ENCODE data around the gene ADAMTSL2. TPM values are rescaled to one million over a fixed set of nuclear protein-coding genes. Genes with fewer than 3 reads are reported as not detected.
"Not testable (repeated sequence)": the region's sequence is repeated elsewhere in the genome, so short reads cannot be mapped to it uniquely, and the experiment has no call there.

ADAMTSL2 gene
- total RNA-seq, 1 donor from 2014 or later: 17.4 TPM

DNA sequence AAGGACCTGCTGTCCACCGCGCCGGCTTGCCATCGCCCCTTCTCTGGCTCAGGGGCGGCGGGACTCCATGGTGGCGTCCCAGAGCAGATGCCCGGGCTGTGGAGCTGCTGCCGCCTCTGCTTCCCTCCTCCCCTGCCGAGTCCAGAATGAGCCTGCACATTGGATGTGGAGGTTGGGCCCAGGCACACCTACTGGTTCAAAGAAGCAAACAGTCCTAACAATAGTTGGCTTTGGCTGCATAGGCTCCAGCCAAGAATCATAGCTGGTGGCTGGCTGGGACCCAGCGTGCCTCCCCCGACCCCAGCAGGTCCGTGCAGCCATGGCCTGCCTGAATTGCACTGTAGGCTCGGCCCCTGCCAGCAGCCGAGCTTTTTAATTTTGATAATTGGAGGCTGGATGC is 25.8 kb downstream of the ADAMTSL2 start:
- H3K27me3 ChIP-seq: no peaks in the 10 kb centered on the region
- H3K4me1 ChIP-seq: peaks cover 34% of the 10 kb centered on the region
- intact Hi-C loops (cut with DNase I): no loop called here
- TF ChIP-seq, protein P1, sequence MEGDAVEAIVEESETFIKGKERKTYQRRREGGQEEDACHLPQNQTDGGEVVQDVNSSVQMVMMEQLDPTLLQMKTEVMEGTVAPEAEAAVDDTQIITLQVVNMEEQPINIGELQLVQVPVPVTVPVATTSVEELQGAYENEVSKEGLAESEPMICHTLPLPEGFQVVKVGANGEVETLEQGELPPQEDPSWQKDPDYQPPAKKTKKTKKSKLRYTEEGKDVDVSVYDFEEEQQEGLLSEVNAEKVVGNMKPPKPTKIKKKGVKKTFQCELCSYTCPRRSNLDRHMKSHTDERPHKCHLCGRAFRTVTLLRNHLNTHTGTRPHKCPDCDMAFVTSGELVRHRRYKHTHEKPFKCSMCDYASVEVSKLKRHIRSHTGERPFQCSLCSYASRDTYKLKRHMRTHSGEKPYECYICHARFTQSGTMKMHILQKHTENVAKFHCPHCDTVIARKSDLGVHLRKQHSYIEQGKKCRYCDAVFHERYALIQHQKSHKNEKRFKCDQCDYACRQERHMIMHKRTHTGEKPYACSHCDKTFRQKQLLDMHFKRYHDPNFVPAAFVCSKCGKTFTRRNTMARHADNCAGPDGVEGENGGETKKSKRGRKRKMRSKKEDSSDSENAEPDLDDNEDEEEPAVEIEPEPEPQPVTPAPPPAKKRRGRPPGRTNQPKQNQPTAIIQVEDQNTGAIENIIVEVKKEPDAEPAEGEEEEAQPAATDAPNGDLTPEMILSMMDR (IDR thresholded peaks at IDR 0.05): no peak
- no peak overlapping the region for H3K4me3 ChIP-seq
- ATAC-seq: no peak
- DNase-seq: no peak
- peaks cover 7% of the 10 kb centered on the region for H3K36me3 ChIP-seq
- H3K9me3 ChIP-seq: no peaks in the 10 kb centered on the region
- no peak overlapping the region for H3K27ac ChIP-seq

DNA sequence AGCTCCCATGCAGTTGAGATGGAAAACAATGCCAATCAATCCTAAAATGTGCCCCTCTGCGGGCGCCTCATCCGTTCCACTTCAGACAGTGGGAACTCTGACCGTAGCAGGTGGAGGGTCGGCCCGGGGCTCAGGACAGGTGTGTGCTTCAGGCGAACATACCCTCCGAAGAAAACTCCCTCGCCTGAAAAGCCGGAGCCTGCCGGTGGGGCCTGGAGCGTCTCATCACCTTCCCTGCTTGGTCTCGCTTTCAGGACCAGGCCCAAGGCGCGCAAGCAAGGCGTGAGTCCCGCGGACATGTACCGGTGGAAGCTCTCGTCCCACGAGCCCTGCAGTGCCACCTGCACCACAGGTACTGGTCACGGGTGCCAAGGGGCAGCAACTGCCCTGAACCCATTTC is 26.4 kb downstream of the ADAMTSL2 start:
- H3K9me3 ChIP-seq: no peaks in the 10 kb centered on the region
- TF ChIP-seq, protein P1 (IDR thresholded peaks at IDR 0.05): no peak
- intact Hi-C loops (cut with DNase I): no loop called here
- ATAC-seq: no peak
- H3K27ac ChIP-seq: no peak overlapping the region
- H3K27me3 ChIP-seq: no peaks in the 10 kb centered on the region
- no peak for DNase-seq
- peaks cover 34% of the 10 kb centered on the region for H3K4me1 ChIP-seq
- H3K36me3 ChIP-seq: peaks cover under 1% of the 10 kb centered on the region
- no peak overlapping the region for H3K4me3 ChIP-seq

DNA sequence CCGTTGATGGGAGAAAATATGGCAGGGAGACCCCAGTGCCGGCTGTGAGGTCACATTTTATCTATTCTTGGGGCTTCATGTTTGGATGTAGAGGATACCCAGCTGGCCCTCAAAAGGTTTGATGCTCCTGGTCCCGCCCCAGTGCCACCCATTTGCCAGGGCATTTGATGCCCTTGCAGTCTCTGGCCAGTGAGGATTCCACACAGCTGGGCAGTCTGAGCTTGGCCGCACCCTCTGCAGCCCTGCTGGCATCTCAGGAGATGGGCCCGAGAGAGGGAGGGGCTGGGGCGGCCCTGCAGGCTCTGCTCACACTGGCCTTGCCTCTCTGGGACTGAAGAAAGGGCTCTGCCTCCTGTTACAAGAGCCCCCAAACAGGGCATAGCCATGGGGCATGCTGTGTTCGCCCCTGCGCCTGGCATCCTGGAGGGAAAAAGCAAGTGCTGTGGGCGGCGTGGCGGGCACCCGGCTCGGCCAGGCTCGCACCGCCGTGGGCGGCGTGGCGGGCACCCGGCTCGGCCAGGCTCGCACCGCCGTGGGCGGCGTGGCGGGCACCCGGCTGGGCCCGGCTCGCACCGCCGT is 27.6 kb downstream of the ADAMTSL2 start:
- H3K4me1 ChIP-seq: peaks cover 34% of the 10 kb centered on the region
- no peak overlapping the region for H3K4me3 ChIP-seq
- H3K36me3 ChIP-seq: no peaks in the 10 kb centered on the region
- TF ChIP-seq, protein P1 (IDR thresholded peaks at IDR 0.05): no peak
- no peaks in the 10 kb centered on the region for H3K9me3 ChIP-seq
- H3K27ac ChIP-seq: no peak overlapping the region
- ATAC-seq: no peak
- H3K27me3 ChIP-seq: no peaks in the 10 kb centered on the region
- intact Hi-C loops (cut with DNase I): no loop called here
- no peak for DNase-seq

DNA sequence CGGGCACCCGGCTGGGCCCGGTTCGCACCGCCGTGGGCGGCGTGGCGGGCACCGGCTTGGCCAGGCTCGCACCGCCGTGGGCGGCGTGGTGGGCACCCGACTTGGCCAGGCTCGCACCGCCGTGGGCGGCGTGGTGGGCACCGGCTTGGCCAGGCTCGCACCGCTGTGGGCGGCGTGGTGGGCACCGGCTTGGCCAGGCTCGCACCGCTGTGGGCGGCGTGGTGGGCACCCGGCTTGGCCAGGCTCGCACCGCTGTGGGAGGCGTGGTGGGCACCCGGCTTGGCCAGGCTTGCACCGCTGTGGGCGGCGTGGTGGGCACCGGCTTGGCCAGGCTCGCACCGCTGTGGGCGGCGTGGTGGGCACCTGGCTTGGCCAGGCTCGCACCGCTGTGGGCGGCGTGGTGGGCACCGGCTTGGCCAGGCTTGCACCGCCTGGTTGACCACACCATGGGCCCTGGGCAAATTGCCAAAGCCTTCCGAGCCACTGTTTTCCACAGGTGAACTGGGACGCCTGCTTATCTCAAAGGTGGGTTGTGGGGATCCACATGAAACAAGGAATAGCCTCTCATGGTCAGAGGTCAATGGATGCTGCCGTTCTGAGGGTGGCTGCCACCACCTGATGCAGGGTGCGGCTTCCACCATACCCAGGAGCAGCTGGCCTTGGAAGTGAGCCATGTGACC is 28.2 kb downstream of the ADAMTSL2 start:
- Histone ChIP-seq H3K36me3 (no peaks in the 10 kb centered on the region), H3K27me3 (no peaks in the 10 kb centered on the region), H3K4me1 (peaks cover 28% of the 10 kb centered on the region), H3K27ac (peak overlapping the region; percentile 58), H3K9me3 (no peaks in the 10 kb centered on the region), H3K4me3 (no peak overlapping the region)
- ATAC-seq (no peak), DNase-seq (no peak)
- TF ChIP-seq, protein P1 (IDR thresholded peaks at IDR 0.05): no peak
- intact Hi-C loops (cut with DNase I): no loop called here

DNA sequence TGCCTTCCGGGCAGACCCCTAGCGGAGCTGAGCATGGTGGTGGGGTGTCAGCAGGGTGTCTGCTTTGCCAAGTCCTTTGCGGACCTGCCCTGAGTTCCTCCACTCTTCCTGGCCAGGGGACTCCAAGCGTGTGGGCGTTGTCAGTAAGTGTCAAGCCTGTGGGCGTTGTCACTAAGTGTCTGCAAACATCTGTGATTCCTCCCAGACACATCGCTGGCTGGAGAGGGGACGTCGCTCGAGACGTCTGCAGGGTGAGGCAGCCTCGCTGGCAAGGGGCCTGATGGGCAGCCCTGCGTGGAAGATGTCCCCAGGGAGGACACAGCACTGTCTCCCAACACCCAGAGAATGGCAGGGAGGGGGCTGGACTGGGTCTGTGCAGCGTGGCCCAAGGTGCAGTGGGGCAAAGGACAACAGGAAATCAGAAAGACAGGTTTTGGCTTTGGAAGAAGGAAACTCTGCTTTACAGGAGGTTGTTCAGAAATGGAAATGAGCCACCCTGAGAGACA is 28.8 kb downstream of the ADAMTSL2 start:
- Histone ChIP-seq H3K36me3 (no peaks in the 10 kb centered on the region), H3K4me1 (peaks cover 22% of the 10 kb centered on the region), H3K27me3 (no peaks in the 10 kb centered on the region), H3K27ac (peak overlapping the region; percentile 58), H3K4me3 (no peak overlapping the region), H3K9me3 (no peaks in the 10 kb centered on the region)
- intact Hi-C loops (cut with DNase I): no loop called here
- ATAC-seq (peak; percentile 42), DNase-seq (peak; percentile 79)
- TF ChIP-seq, protein P1 (IDR thresholded peaks at IDR 0.05): no peak

DNA sequence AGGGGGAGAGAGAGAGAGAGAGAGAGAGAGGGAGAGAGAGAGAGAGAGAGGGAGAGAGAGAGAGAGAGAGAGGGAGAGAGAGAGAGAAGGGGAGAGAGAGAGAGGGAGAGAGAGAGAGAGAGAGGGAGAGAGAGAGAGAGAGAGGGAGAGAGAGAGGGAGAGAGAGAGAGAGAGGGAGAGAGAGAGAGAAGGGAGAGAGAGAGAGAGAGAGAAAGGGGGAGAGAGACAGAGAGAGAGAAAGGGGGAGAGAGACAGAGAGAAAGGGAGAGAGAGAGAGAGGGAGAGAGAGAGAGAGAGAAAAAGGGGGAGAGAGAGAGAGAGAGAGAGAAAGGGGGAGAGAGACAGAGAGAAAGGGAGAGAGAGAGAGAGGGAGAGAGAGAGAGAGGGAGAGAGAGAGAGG is 29.3 kb downstream of the ADAMTSL2 start:
- H3K27me3 ChIP-seq; H3K36me3 ChIP-seq; intact Hi-C loops (cut with DNase I); DNase-seq; H3K27ac ChIP-seq; H3K4me3 ChIP-seq; ATAC-seq; H3K9me3 ChIP-seq: not testable (repeated sequence)
- peaks cover 17% of the 10 kb centered on the region for H3K4me1 ChIP-seq

Data from upper lobe of right lung (tissue), 1 donor.